SK-N-SH treated with all-trans-retinoic acid at 6 μM for 48 hours (cell line): ENCODE results near the gene SLC66A1.

ENCODE experiments used
- CREB5 ChIP-seq: fragments of 250-450 bp; sonication (Bioruptor Pico); IDR thresholded peaks from 2 replicates; pipeline ENCODE4 v1.5.1; 2020; ENCODE audit warnings: low read depth, mild to moderate bottlenecking, moderate library complexity
- CSDC2 ChIP-seq: fragments of 250-450 bp; sonication (Bioruptor Pico); IDR thresholded peaks from 2 replicates; pipeline ENCODE4 v1.5.0; 2020; ENCODE audit warnings: mild to moderate bottlenecking, moderate library complexity
- TOX ChIP-seq: fragments of 250-450 bp; sonication (Bioruptor Pico); IDR thresholded peaks from 2 replicates; pipeline ENCODE4 v1.8.0; 2021; ENCODE audit warnings: mild to moderate bottlenecking, moderate library complexity, borderline replicate concordance
- ZFP3 ChIP-seq: fragments of 250-450 bp; sonication (Bioruptor Pico); IDR thresholded peaks from 2 replicates; pipeline ENCODE4 v1.5.0; 2020; ENCODE audit warnings: mild to moderate bottlenecking, moderate library complexity
- ZNF8 ChIP-seq: fragments of 450-650 bp; formaldehyde crosslinking; IDR thresholded peaks from 2 replicates; pipeline ENCODE4 v1.5.0; 2020; ENCODE audit warnings: mild to moderate bottlenecking, moderate library complexity
- TF ChIP-seq, protein P1 (sequence below): fragments of 250-450 bp; sonication (Bioruptor Pico); IDR thresholded peaks from 2 replicates; pipeline ENCODE4 v1.8.0; 2021; ENCODE audit warnings: low read depth, mild to moderate bottlenecking, moderate library complexity, borderline replicate concordance
- TF ChIP-seq, protein P2 (sequence below): fragments of 250-450 bp; sonication (Bioruptor Pico); IDR thresholded peaks from 2 replicates; pipeline ENCODE4 v1.5.0; 2020; ENCODE audit warnings: mild to moderate bottlenecking, moderate library complexity

DNA sequence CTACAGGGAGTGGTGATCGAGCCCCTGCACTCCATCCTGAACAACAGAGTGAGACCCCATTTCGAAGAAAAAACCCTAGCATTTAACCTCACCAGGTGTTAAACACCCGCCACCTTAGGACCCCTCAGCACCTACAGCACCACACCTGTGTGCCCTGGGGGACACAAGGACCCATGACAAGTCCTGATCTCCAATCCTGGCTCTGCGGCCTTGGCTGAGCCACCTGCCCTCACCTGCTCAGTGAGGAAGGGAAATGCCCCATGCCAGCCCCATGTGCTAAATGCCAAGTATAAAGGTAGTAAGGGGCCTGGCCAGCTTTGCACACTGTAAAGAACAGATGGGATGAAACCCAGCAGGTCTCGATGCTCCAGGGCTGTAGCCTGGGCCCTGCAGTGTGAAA, 49.4 kb upstream of the SLC66A1 start:
- TF ChIP-seq ZFP3 (CRISPR knock-in tag) = no peak
- TF ChIP-seq CREB5 (CRISPR knock-in tag) = no peak
- TF ChIP-seq, protein P1, sequence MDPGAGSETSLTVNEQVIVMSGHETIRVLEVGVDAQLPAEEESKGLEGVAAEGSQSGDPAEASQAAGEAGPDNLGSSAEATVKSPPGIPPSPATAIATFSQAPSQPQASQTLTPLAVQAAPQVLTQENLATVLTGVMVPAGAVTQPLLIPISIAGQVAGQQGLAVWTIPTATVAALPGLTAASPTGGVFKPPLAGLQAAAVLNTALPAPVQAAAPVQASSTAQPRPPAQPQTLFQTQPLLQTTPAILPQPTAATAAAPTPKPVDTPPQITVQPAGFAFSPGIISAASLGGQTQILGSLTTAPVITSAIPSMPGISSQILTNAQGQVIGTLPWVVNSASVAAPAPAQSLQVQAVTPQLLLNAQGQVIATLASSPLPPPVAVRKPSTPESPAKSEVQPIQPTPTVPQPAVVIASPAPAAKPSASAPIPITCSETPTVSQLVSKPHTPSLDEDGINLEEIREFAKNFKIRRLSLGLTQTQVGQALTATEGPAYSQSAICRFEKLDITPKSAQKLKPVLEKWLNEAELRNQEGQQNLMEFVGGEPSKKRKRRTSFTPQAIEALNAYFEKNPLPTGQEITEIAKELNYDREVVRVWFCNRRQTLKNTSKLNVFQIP (CRISPR knock-in tag) = no peak
- no peak for TF ChIP-seq CSDC2 (CRISPR knock-in tag)
- TF ChIP-seq TOX (CRISPR knock-in tag) = no peak
- TF ChIP-seq, protein P2, sequence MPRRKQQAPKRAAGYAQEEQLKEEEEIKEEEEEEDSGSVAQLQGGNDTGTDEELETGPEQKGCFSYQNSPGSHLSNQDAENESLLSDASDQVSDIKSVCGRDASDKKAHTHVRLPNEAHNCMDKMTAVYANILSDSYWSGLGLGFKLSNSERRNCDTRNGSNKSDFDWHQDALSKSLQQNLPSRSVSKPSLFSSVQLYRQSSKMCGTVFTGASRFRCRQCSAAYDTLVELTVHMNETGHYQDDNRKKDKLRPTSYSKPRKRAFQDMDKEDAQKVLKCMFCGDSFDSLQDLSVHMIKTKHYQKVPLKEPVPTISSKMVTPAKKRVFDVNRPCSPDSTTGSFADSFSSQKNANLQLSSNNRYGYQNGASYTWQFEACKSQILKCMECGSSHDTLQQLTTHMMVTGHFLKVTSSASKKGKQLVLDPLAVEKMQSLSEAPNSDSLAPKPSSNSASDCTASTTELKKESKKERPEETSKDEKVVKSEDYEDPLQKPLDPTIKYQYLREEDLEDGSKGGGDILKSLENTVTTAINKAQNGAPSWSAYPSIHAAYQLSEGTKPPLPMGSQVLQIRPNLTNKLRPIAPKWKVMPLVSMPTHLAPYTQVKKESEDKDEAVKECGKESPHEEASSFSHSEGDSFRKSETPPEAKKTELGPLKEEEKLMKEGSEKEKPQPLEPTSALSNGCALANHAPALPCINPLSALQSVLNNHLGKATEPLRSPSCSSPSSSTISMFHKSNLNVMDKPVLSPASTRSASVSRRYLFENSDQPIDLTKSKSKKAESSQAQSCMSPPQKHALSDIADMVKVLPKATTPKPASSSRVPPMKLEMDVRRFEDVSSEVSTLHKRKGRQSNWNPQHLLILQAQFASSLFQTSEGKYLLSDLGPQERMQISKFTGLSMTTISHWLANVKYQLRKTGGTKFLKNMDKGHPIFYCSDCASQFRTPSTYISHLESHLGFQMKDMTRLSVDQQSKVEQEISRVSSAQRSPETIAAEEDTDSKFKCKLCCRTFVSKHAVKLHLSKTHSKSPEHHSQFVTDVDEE = no peak
- TF ChIP-seq ZNF8 = no peak
